HG03520 (cell line): Measurements from ENCODE around the gene NIP7.

ENCODE experiments used
- ATAC-seq: cut with Tn5 transposase; IDR thresholded peaks from one replicate; pipeline ENCODE4 v1.9.1; 2021; ENCODE audit warnings: mild to moderate bottlenecking, moderate library complexity; ENCODE audit not compliant: unreplicated experiment

Gene NIP7

DNA sequence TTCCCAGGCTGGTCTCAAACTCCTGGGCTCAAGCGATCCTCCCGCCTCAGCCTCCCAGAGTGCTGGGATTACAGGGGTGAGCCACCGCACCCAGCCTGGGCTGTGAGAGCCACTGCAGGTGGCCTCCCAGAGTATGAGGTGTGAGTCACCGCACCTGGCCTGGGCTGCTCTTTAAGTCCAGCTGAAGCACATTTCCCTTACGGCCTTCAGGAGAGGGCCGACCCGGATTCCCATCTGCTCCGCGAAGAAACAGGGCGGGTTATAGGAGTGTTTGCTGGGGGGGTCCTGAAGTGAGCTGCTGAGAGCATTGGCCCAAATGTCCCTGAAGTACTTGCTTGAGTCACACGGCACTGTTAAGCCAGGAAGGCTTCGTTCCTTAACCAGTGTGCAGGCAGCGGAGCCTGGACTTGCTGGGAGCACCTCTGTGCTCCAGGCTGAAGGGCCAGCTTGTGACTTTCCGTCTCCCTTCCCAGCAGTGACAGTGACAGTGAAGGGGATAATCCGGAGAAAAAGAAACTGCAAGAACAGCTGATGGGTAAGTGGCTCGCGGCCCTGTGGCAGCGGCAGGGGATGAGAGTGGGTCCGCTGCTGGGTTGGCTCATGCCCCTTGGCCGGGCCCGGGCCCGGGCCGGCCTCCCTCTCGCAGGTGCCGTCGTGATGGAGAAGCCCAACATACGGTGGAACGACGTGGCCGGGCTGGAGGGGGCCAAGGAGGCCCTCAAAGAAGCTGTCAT, 21.2 kb upstream of the NIP7 start:
- ATAC-seq: no peak

DNA sequence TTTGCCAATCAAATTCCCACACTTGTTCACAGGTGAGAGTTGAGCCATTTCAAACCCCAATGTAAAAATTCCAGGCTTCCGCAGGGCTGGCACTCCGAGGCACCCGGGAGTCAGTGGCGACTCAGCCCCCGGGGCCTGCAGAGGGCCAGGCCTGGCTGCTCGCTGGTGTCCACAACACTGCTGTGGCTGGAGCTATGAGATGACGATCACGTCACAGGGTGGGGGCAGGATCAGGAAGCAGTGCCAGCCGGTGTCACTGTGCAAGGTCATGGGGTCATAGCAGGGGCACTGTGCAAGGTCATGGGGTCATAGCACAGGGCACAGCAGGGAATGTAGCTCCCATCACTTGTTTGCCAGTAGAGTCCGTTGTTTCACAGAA, 20.7 kb upstream of the NIP7 start:
- ATAC-seq: no peak

- ATAC-seq: no peak
These were observed 20.2 kb upstream of the NIP7 start for GRCh38 chr16:69319381-69319780.

DNA sequence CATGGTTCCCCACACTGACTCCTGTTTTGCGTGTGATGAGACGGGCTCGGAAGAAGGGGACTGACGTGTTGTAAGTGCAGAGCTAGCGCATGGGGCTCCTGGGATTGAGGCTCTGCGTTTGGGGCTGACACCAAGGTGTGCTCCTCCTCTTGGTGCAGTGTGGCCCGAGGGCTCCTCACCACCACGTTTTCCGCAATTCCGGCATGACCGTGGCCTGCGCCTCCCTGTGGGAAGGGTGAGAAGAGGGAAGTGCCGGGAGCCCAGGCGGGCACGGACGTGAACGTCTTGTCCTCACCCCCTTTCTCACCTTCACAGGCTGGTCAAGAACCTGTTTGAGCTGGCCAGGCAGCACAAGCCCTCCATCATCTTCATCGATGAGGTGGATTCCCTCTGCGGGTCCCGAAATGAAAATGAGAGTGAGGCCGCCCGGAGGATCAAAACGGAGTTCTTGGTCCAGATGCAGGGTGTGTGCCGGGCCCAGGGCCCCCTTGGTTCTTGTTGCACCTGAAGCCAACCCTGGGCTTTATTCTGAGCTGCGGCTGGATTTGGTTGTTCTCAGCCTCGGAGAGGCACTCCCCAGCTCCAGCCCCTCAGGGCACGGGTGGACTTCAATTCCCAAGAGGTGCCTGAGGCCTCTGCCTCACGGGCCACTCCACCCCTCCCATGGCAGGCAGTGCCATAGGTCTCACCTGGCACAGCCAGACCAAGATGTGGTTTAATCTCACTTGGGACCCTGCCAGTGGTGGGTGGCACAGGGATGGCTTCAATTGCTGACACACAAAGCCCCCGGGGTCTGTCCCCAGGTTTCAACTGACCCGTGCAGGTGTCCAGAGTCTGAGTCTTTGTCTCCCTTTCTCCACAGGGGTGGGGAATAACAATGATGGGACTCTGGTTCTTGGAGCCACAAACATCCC, 19.5 kb upstream of the NIP7 start:
- no peak for ATAC-seq

DNA sequence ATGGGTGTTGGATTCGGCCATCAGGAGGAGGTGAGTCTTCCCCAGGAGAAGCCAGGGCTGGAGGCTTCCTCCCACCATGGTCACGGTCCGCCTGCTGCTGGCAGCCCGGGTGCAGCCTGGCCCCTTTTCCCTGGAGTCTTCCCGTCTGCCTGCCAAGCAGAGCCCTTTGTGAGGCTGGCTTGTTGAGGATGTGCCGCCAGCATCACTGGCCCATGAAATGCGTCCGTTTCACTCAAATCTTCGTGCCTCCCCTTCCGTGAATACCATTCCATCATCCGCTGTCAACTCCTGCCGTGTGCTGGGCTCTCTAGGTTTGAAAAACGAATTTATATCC, 18.9 kb upstream of the NIP7 start:
- no peak for ATAC-seq

DNA sequence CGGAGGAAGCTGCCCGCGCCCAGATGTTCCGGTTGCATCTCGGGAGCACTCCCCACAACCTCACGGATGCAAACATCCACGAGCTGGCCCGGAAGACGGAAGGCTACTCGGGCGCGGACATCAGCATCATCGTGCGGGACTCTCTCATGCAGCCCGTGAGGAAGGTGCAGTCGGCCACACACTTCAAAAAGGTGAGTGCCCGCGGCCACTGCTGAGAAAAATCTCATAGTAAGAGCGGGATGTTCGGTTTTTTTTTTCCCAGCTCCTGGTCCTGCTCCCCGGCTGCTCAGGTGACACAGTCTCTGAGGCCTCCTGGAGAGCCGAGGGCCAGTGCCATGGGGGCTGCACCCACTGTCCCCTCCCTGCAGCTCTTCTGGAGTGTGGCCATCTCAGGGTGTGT, 18.5 kb upstream of the NIP7 start:
- no peak for ATAC-seq

DNA sequence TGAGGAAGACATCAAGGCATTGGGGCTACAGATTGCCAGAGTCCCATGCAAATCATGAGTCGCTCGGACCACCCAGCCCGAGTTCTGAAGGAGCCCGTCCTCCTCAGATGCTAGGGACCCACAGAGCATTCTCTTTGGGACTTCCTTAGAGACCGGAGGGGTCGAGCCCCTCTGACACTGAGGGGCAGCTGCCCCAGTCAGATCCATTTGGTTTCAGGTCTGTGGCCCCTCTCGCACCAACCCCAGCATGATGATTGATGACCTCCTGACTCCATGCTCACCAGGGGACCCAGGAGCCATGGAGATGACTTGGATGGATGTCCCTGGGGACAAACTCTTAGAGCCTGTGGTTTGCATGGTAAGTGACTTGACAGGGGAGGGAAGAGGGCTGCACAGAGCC, 17.2 kb upstream of the NIP7 start:
- ATAC-seq: no peak

DNA sequence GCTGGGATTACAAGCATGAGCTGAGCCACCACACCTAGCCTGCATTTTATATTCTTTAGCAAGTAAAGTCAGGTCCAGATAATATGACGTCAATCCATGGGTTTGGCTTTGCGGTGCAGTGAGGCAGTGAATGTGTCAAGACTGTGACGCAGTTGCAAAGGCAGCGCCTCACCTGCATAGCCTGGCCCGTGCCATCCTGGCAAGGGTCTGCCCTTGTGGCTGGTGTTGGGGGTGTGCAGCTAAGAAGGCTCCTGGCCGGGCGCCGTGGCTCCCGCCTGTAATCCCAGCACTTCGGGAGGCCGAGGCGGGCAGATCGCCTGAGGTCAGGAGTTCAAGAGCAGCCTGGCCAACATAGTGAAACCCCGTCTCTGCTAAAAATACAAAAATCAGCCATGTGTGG, 16.2 kb upstream of the NIP7 start:
- ATAC-seq: no peak

DNA sequence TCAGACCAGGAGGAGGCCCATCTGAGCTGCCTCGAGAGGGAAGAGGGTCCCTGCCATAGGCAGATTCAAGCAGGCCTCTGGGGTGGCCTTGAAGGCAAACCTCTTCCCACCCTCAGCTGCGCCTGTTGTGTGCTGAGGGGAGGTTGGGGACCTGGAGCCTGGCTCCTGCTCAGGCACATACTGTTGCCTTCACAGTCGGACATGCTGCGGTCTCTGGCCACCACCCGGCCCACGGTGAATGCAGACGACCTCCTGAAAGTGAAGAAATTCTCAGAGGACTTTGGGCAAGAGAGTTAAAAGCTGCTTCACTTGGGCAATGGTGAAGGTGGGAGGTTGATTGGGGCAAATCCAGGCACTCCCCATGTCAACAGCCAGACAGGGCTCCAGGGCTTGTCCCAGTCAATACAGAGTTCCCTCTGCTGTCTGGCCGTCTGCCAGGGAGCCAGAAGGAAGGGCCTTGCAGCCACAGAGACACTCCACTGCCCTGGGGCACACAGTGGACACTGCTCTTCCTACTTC, 15.5 kb upstream of the NIP7 start:
- no peak for ATAC-seq

DNA sequence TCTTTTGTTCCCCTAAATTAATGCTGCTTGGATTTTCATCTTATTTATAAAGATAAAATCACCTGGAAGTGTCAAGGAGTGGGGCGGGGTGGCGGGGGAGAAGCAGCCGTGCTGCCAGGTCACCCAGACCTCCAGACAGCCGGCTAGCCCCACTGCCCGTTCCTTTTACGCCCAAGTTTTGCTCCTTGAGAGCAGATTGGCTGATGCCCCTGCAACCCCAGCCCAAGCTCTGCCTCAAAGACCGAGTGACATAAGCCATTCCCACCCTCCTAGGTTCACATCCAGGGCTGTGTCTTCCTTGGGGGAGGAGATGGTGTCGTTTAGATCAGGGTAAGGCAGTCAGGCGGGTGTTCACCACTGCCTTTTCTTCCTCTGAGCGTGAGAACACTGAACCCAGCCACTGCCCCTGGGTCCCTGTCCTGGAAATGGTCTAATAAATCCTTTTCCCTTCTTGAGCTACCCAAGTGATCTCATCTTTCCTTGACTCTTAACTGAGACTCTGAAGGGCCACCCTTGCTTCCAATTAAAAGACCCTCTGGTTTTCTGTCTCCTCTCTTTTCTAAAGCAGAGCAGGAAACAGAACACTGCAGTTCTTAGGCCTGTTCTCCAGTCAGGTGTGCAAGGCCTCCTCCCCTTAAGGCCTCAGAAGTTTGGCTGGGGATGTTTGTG, 14.9 kb upstream of the NIP7 start:
- no peak for ATAC-seq

- no peak for ATAC-seq
These were observed 13.8 kb upstream of the NIP7 start for GRCh38 chr16:69325784-69326171.

- no peak for ATAC-seq
These were observed 13.2 kb upstream of the NIP7 start for GRCh38 chr16:69326172-69326873.

DNA sequence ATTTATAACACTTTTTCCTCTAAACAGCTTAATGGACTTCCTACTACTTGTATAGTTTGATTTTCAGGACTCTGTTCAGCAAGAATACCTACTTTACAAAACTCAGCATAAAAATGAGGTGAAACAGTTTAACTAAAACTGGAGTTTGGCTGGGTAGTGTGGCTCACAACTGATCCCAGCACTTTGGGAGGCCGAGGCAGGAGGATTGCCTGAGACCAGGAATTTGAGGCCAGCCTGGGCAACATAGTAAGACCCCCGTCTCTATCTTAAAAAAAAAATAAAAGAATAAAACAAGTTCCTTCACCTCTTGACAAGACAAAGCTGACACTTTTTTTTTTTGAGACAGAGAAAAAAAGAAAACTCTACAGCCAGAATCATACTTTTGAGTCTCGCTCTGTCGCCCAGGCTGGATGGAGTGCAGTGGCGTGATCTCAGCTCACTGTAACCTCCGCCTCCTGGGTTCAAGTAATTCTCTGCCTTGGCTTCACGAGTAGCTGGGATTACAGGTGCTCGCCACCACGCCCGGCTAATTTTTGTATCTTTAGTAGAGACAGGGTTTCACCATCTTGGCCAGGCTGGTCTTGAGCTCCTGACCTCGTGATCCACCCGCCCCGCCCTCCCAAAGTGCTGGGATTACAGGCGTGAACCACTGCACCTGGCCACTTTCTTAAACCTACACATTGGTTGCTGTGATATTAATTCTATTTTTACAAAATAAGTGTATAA, 11.8 kb upstream of the NIP7 start:
- ATAC-seq: no peak

DNA sequence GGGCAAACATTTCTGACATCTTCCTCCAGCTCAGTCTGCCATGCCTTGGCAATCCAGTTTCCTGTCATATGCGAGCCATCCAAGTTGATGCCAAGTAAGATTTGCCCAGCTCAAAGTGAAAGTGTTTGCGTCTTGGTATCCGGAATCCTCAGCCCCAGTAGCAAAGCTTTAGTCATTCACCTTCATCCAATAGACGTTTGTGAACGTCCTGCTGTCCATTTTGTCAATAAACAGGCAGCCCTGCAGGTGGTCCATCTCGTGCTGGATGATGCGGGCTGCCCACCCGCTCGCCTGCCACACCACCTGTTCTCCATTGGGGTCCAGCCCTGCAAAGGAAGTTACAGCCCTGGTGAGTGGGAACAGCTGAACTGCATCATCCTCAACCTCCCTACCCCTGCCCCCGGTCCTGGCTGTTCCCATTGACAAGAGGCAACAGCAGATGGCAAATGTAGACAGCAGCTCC, 10.7 kb upstream of the NIP7 start:
- no peak for ATAC-seq

DNA sequence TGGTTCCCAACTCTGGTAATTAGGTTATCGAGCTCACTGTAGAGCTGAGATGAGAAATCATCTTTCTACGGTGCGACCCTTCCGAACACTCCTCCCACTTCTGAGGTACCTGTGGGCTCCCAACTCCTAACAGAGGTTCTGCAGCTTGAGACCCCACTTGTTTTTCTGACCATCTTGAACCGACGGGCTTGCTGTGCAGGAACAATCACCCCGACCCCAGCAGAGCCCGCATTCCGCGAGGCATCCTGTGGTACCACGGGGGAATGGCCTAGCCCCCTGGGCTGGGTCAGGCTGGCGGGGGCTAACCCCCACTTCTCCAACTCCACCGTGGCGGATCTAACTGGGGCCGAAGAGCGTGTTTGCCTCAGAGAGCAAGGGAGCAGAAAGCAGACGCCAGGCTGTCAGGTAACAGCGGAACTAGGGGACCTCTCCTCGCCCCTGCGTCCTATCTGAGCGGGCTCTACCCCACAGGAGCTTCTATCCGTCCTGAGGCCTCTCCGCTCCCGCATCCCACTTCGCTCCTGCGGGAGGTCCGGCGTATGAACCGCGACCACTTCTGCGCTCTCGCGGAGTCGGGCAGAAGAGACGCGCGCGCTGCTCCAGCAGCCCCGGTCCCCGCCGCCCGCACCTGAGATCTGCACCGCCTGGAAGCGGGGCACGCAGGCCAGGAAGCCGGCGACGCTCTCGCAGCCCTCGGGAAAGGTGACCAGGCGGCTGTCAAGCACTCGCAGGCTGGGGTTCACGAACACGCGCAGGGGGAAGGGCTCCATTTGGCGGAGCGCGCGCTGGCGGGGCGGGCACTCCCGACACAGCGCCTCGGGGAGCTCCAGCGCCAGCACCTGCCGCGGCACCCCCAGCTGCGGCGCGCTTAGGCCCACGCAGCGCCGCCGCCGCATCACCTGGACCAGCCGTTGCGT, 9.9 kb upstream of the NIP7 start:
- peak; percentile 7 for ATAC-seq

GRCh38 chr16:69330286-69331109, 9.1 kb upstream of the NIP7 start, which contains the start of gene PDF:
TSS of gene PDF (minus strand) at chr16:69330588. CDS start at chr16:69330570, 18 bp downstream.
- ATAC-seq: peak; percentile 89

GRCh38 chr16:69334696-69335095, 4.9 kb upstream of the NIP7 start:
- ATAC-seq: no peak

DNA sequence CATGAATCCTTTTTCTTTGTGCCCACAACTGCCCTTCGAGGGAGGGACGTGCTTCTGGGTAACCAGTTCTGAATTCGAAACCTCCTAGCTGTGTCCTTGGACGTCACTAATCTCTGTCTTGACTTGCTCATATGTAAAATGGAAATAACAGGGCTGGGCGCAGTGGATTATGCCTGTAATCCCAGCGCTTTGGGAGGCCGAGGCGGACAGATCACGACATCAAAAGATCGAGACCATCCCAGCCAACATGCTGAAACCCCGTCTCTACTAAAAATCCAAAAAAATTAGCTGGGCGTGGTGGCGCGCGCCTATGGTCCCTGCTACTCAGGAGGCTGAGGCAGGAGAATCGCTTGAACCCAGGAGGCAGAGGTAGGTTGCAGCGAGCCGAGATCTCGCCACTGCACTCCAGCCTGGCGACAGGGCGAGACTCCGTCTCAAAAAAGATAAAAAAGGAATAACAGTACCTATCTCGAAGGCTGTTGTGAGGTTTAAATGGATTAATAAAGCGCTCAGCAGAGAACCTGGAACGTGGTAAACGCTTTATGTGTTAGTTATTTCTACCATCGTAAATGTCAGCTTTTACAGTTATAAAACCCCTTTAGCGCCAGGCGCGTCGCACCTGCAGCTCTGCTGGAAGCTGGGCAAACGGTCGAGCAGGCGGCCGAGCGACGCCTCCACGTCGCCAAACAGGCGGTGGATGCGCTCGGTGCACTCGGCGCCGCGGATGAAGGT, 849 bp upstream of the NIP7 start:
- no peak for ATAC-seq
